Measurements from ENCODE around the gene GLS2. TPM values are rescaled to one million over a fixed set of nuclear protein-coding genes. Genes with fewer than 3 reads are reported as not detected.
"Not testable (repeated sequence)": the region's sequence is repeated elsewhere in the genome, so short reads cannot be mapped to it uniquely, and the experiment has no call there.

GLS2 gene
- total and polyA plus RNA-seq, 2 donors (not counting 1 experiment from before 2014, with no cell fraction given), result 5.3 to 7.2 TPM

DNA sequence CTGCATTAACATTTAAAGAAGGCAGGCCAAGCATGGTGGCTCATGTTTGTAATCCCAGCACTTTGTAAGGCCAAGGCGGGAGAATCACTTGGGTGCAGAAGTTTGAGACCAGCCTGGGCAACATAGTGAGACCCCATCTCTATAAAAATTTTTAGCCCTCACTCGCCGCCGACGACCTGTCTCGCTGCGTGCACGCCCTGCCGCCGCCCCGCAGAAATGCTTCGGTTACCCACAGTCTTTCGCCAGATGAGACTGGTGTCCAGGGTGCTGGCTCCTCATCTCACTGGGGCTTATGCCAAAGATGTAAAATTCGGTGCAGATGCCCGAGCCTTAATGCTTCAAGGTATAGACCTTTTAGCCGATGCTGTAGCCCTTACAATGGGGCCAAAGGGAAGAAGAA is 22.8 kb upstream of the GLS2 start:
- no peaks in the 10 kb centered on the region for H3K79me2 ChIP-seq (ENCODE audit: control insufficient read depth, insufficient read depth, low read length)
- H3K9me3 ChIP-seq (ENCODE audit: control extremely low read depth in 1 of 3, control insufficient read depth in 2 of 3, insufficient read depth in 1 of 3, low read length in 2 of 3), result no peaks in the 10 kb centered on the region
- ChIA-PET POLR2A (no interaction called here), CTCF (interaction anchor here (5.0 kb wide), 1 partner anchor 63 kb away, joined by 46 read pairs; no protein-coding TSS in a partner anchor)
- H3K4me1 ChIP-seq (ENCODE audit: control insufficient read depth in 2 of 2, insufficient read depth in 2 of 2, low read length in 2 of 2), result peaks cover 0 to 2% of the 10 kb centered on the region in 2 donors
- no peaks in the 10 kb centered on the region for H4K20me1 ChIP-seq (ENCODE audit: control insufficient read depth, insufficient read depth, low read length, poor library complexity, severe bottlenecking)
- DNase-seq (no peak), ATAC-seq (ENCODE audit: low read depth) (no peak)
- H3K4me2 ChIP-seq (replicated peaks; ENCODE audit: low read depth, low read length, poor library complexity, severe bottlenecking), result no peak overlapping the region
- no peaks in the 10 kb centered on the region for H3K27me3 ChIP-seq (replicated peaks in 1 of 4; ENCODE audit: control extremely low read depth in 1 of 4, control insufficient read depth in 3 of 4, insufficient read depth in 4 of 4, low read length in 3 of 4)
- no peaks in the 10 kb centered on the region for H3K9me3 Mint-ChIP-seq (ENCODE audit: insufficient read depth)
- no peak overlapping the region for H3K9ac ChIP-seq (ENCODE audit: low read length)
- no peak overlapping the region for H3K27ac ChIP-seq (ENCODE audit: low read length in 2 of 2)
- TF ChIP-seq, protein P1, sequence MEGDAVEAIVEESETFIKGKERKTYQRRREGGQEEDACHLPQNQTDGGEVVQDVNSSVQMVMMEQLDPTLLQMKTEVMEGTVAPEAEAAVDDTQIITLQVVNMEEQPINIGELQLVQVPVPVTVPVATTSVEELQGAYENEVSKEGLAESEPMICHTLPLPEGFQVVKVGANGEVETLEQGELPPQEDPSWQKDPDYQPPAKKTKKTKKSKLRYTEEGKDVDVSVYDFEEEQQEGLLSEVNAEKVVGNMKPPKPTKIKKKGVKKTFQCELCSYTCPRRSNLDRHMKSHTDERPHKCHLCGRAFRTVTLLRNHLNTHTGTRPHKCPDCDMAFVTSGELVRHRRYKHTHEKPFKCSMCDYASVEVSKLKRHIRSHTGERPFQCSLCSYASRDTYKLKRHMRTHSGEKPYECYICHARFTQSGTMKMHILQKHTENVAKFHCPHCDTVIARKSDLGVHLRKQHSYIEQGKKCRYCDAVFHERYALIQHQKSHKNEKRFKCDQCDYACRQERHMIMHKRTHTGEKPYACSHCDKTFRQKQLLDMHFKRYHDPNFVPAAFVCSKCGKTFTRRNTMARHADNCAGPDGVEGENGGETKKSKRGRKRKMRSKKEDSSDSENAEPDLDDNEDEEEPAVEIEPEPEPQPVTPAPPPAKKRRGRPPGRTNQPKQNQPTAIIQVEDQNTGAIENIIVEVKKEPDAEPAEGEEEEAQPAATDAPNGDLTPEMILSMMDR (IDR thresholded peaks at IDR 0.05), result no peak
- TF ChIP-seq EZH2 (IDR thresholded peaks at IDR 0.05; ENCODE audit: borderline replicate concordance, insufficient read depth, low read depth, low read length, poor library complexity, severe bottlenecking), result no peak
- peaks cover 13% of the 10 kb centered on the region for H3K27me3 Mint-ChIP-seq
- H3K27ac Mint-ChIP-seq, result no peak overlapping the region
- no peak overlapping the region for H2AFZ ChIP-seq (ENCODE audit: insufficient read depth, low read depth, low read length, poor library complexity, severe bottlenecking)
- 97% methylated on average over 15 of the region's 16 CpGs for WGBS (ENCODE audit: insufficient coverage)
- H3K36me3 ChIP-seq (replicated peaks in 1 of 2; ENCODE audit: control extremely low read depth in 1 of 2, control insufficient read depth in 1 of 2, extremely low read depth in 1 of 2, insufficient read depth in 2 of 2, low read length in 1 of 2), result no peaks in the 10 kb centered on the region
- intact Hi-C loops (cut with micrococcal nuclease), result loop anchor here (5.0 to 10.0 kb wide), 2 partner anchors 244 to 477 kb away; partner anchors contain the start of gene PRIM1
- H3K4me1 Mint-ChIP-seq, result peaks cover 2% of the 10 kb centered on the region
- no peak overlapping the region for H3K4me3 Mint-ChIP-seq
- H3K4me3 ChIP-seq (ENCODE audit: control extremely low read depth in 1 of 5, extremely low read depth in 1 of 5, insufficient read depth in 1 of 5, low read depth in 2 of 5, low read length in 4 of 5), result no peak overlapping the region

DNA sequence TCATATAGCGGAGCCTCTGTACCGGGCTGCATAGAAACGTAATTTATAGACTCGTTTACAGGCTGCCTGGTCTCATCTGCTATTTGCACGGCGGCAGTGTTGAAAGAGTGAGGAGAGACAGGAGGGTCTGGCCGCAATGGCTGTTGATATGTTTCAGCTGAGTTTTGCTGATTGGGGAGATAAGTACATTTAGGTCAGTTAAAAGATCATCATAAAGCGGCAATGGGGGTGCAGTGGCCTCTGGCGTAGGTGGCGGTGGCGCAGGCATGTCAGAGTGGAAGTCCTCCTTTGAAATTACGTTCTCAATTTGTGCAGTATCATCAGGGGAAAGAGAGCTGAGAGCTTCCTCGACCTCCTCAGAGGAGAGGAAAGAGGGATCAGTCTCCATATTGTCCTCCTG is 11.9 kb upstream of the GLS2 start:
- H3K4me2 ChIP-seq (replicated peaks; ENCODE audit: low read depth, low read length, poor library complexity, severe bottlenecking); H2AFZ ChIP-seq (ENCODE audit: insufficient read depth, low read depth, low read length, poor library complexity, severe bottlenecking); H4K20me1 ChIP-seq (ENCODE audit: control insufficient read depth, insufficient read depth, low read length, poor library complexity, severe bottlenecking); H3K79me2 ChIP-seq (ENCODE audit: control insufficient read depth, insufficient read depth, low read length); H3K4me3 ChIP-seq (ENCODE audit: control extremely low read depth in 1 of 5, extremely low read depth in 1 of 5, insufficient read depth in 1 of 5, low read depth in 2 of 5, low read length in 4 of 5); H3K9me3 Mint-ChIP-seq (ENCODE audit: insufficient read depth); ATAC-seq (ENCODE audit: low read depth); DNase-seq; H3K4me1 ChIP-seq (ENCODE audit: control insufficient read depth in 2 of 2, insufficient read depth in 2 of 2, low read length in 2 of 2); H3K27ac Mint-ChIP-seq; H3K27me3 ChIP-seq (replicated peaks in 1 of 4; ENCODE audit: control extremely low read depth in 1 of 4, control insufficient read depth in 3 of 4, insufficient read depth in 4 of 4, low read length in 3 of 4); CTCF ChIA-PET; H3K9ac ChIP-seq (ENCODE audit: low read length); H3K36me3 ChIP-seq (replicated peaks in 1 of 2; ENCODE audit: control extremely low read depth in 1 of 2, control insufficient read depth in 1 of 2, extremely low read depth in 1 of 2, insufficient read depth in 2 of 2, low read length in 1 of 2); H3K27ac ChIP-seq (ENCODE audit: low read length in 2 of 2); H3K27me3 Mint-ChIP-seq; H3K4me3 Mint-ChIP-seq; H3K9me3 ChIP-seq (ENCODE audit: control extremely low read depth in 1 of 3, control insufficient read depth in 2 of 3, insufficient read depth in 1 of 3, low read length in 2 of 3); H3K4me1 Mint-ChIP-seq: not testable (repeated sequence)
- 88% methylated on average over 10 of the region's 13 CpGs for WGBS (ENCODE audit: insufficient coverage)
- intact Hi-C loops (cut with micrococcal nuclease), result loop anchor here (2.0 kb wide), 1 partner anchor 307 kb away; no protein-coding TSS in a partner anchor
- POLR2A ChIA-PET, result interaction anchor here (0.8 kb wide), 1 partner anchor 12 kb away, joined by 3 read pairs; the partner anchor contains the start of gene GLS2

DNA sequence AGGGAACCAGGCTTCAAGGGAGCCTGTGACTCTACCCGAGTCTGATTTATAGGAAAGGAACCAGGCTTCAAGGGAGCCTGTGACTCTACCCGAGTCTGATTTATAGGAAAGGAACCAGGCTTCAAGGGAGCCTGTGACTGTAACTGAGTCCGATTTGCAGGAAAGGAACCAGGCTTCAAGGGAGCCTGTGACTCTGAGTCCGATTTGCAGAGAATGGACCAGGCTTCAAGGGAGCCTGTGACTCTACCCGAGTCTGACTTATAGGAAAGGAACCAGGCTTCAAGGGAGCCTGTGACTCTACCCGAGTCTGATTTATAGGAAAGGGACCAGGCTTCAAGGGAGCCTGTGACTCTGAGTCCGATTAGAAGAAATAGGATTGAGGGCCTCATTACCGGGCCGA is 11.5 kb upstream of the GLS2 start:
- H3K9me3 Mint-ChIP-seq (ENCODE audit: insufficient read depth); H3K27me3 Mint-ChIP-seq; H3K4me3 Mint-ChIP-seq; CTCF ChIA-PET; H3K36me3 ChIP-seq (replicated peaks in 1 of 2; ENCODE audit: control extremely low read depth in 1 of 2, control insufficient read depth in 1 of 2, extremely low read depth in 1 of 2, insufficient read depth in 2 of 2, low read length in 1 of 2); H4K20me1 ChIP-seq (ENCODE audit: control insufficient read depth, insufficient read depth, low read length, poor library complexity, severe bottlenecking); H3K4me2 ChIP-seq (replicated peaks; ENCODE audit: low read depth, low read length, poor library complexity, severe bottlenecking); H3K4me1 ChIP-seq (ENCODE audit: control insufficient read depth in 2 of 2, insufficient read depth in 2 of 2, low read length in 2 of 2); H2AFZ ChIP-seq (ENCODE audit: insufficient read depth, low read depth, low read length, poor library complexity, severe bottlenecking); H3K9me3 ChIP-seq (ENCODE audit: control extremely low read depth in 1 of 3, control insufficient read depth in 2 of 3, insufficient read depth in 1 of 3, low read length in 2 of 3); H3K27ac Mint-ChIP-seq; ATAC-seq (ENCODE audit: low read depth); H3K4me1 Mint-ChIP-seq; H3K4me3 ChIP-seq (ENCODE audit: control extremely low read depth in 1 of 5, extremely low read depth in 1 of 5, insufficient read depth in 1 of 5, low read depth in 2 of 5, low read length in 4 of 5); H3K27ac ChIP-seq (ENCODE audit: low read length in 2 of 2); DNase-seq; H3K27me3 ChIP-seq (replicated peaks in 1 of 4; ENCODE audit: control extremely low read depth in 1 of 4, control insufficient read depth in 3 of 4, insufficient read depth in 4 of 4, low read length in 3 of 4); intact Hi-C loops (cut with micrococcal nuclease); H3K9ac ChIP-seq (ENCODE audit: low read length); H3K79me2 ChIP-seq (ENCODE audit: control insufficient read depth, insufficient read depth, low read length): not testable (repeated sequence)
- POLR2A ChIA-PET, result interaction anchor here (0.8 kb wide), 1 partner anchor 11 kb away, joined by 3 read pairs; the partner anchor contains the start of gene GLS2
- 83% methylated on average over 9 of the region's 9 CpGs for WGBS (ENCODE audit: insufficient coverage)
